Peyer's patch (tissue), 4 donors: Measurements from ENCODE around the gene SRSF11.

Source experiments
- POLR2A ChIP-seq, 2 donors: fragments of 450-650 bp; IDR thresholded peaks; one replicate each; pipeline ENCODE4 v1.5.1; 2017; ENCODE audit warnings: antibody characterized with exemption in 2 of 2, mild to moderate bottlenecking in 2 of 2, moderate library complexity in 2 of 2
- TF ChIP-seq, protein P1 (sequence below), 6 experiments: fragments of 450-650 bp in 4 of 6; fragments of 200-600 bp in 2 of 6; sonication (generic) in 1 of 6; IDR thresholded peaks; one replicate each; pipeline ENCODE4 v1.5.1; 2017 to 2019; ENCODE audit warnings: antibody characterized with exemption in 6 of 6, mild to moderate bottlenecking in 3 of 6, moderate library complexity in 1 of 6

DNA sequence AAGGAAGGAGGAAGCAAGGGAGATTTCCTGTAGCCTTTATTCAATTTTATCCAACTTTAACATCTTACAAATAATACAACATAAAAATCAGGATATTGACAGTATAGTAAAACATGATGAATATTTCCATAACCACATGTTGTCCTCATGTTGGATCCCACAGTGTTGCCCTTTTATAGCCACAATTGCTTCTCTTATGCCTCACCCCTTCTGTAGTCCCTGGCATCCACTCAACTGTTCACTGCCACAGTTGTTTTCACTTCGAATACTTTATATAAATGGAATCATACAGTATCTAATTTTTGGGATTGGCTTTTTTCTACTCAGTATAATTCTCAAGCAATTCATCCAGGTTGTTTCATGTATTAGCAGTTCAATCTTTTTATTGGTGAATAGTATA is 44.8 kb downstream of the SRSF11 start:
- TF ChIP-seq, protein P1, sequence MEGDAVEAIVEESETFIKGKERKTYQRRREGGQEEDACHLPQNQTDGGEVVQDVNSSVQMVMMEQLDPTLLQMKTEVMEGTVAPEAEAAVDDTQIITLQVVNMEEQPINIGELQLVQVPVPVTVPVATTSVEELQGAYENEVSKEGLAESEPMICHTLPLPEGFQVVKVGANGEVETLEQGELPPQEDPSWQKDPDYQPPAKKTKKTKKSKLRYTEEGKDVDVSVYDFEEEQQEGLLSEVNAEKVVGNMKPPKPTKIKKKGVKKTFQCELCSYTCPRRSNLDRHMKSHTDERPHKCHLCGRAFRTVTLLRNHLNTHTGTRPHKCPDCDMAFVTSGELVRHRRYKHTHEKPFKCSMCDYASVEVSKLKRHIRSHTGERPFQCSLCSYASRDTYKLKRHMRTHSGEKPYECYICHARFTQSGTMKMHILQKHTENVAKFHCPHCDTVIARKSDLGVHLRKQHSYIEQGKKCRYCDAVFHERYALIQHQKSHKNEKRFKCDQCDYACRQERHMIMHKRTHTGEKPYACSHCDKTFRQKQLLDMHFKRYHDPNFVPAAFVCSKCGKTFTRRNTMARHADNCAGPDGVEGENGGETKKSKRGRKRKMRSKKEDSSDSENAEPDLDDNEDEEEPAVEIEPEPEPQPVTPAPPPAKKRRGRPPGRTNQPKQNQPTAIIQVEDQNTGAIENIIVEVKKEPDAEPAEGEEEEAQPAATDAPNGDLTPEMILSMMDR (IDR thresholded peaks at IDR 0.05): no peak
- no peak for TF ChIP-seq POLR2A (IDR thresholded peaks at IDR 0.05)
